Stomach smooth muscle (tissue), 2 donors: ENCODE measurements around the gene MEGF6.

Experiments used
- H3K27ac ChIP-seq: one replicate; pipeline ENCODE4 v1.7.0; 2013; ENCODE audit warnings: mild to moderate bottlenecking, low read length, inconsistent platforms
- H3K27me3 ChIP-seq, 2 donors: one replicate each; pipeline ENCODE4 v1.7.0; 2013; ENCODE audit warnings: low read length in 2 of 2; ENCODE audit not compliant: insufficient read depth in 2 of 2, control insufficient read depth in 1 of 2
- H3K36me3 ChIP-seq, 2 donors: one replicate each; pipeline ENCODE4 v1.7.0; 2013; ENCODE audit warnings: low read length in 2 of 2; ENCODE audit not compliant: control insufficient read depth in 2 of 2, insufficient read depth in 2 of 2
- H3K4me1 ChIP-seq: one replicate; pipeline ENCODE4 v1.7.0; 2013; ENCODE audit warnings: low read length; ENCODE audit not compliant: control insufficient read depth, insufficient read depth
- H3K4me3 ChIP-seq, 2 donors: one replicate each; pipeline ENCODE4 v1.7.0; 2013; ENCODE audit warnings: low read length in 2 of 2
- H3K9ac ChIP-seq, 2 donors: one replicate each; pipeline ENCODE4 v1.7.0; 2013; ENCODE audit warnings: low read length in 2 of 2, mild to moderate bottlenecking in 1 of 2
- H3K9me3 ChIP-seq, 2 donors: one replicate each; pipeline ENCODE4 v1.7.0; 2013; ENCODE audit warnings: low read length in 2 of 2; ENCODE audit not compliant: control insufficient read depth in 2 of 2
- donor health status: healthy.
- donor health status: Pancreatic carcinoma.

MEGF6 gene

DNA sequence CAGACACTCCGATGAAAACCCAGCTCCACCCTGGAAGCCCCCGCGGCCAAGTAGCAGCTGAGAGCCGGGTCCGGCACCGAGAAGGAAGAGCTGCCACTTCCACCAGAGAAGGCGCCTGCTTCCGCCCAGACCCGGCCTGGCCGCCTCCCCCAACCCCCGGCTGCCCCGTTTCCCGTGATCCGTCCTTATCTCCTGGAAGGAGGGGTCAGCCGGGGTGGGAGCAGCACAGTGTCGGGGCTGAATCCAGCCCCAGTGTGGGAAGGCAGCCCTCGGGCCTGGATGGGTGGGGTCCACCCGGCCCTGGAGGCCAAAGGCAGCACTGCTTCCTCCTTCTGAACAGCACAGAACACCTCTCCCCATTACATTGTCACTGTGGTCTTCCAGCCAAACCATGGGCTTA lies 69.4 kb downstream of the MEGF6 start:
- H3K36me3 ChIP-seq = no peaks in the 10 kb centered on the region
- peaks cover 26% of the 10 kb centered on the region for H3K4me1 ChIP-seq
- no peaks in the 10 kb centered on the region for H3K9me3 ChIP-seq
- H3K9ac ChIP-seq = no peak overlapping the region
- H3K27ac ChIP-seq = peak overlapping the region; percentile 11
- no peaks in the 10 kb centered on the region for H3K27me3 ChIP-seq
- no peak overlapping the region for H3K4me3 ChIP-seq

DNA sequence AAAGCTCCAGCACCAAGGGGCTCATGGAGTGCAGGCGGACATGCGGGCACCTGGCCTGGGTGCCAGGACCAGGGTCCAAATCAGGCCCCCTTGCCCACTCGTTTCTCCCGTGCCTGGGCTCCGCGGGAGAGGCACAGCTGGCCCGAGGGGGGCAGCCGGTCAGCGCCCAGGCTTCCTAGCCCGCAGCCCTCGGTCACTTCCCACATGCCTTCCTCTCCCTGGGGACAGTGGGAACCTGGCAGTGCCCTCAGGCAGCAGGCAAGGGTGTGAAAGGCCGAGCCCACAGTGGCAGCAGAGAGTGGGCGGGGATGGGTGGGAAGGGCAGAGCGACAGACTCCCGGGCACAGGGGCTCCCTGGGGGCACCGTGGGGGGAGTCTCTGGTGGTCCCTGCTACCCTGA lies 69.8 kb downstream of the MEGF6 start:
- Histone ChIP-seq H3K27ac (no peak overlapping the region), H3K27me3 (no peaks in the 10 kb centered on the region), H3K4me1 (peaks cover 25% of the 10 kb centered on the region), H3K4me3 (no peak overlapping the region), H3K9ac (no peak overlapping the region), H3K36me3 (no peaks in the 10 kb centered on the region), H3K9me3 (no peaks in the 10 kb centered on the region)

DNA sequence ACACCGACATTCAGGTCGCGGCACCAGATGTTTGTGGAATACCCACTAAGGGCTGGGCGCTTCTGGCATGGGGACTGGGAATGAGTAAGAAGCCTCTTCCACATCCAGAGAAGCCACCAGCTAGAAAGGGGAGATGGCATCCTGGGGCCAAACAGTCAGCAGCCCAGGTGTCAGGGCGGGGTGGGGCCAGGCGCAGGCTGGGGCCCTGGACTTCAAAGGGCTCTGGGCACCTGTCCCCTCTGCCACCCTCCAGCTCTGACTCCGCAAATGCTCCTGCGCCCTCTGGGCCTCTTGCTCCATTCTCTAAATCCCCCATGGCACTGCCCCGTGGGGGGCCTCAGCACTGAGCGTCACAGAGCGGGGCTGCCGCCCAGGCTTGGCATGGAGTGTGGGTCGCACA lies 70.4 kb downstream of the MEGF6 start:
- Histone ChIP-seq H3K36me3 (no peaks in the 10 kb centered on the region), H3K9ac (no peak overlapping the region), H3K27me3 (no peaks in the 10 kb centered on the region), H3K27ac (peak overlapping the region; percentile 31), H3K9me3 (no peaks in the 10 kb centered on the region), H3K4me3 (no peak overlapping the region), H3K4me1 (peaks cover 25% of the 10 kb centered on the region)

DNA sequence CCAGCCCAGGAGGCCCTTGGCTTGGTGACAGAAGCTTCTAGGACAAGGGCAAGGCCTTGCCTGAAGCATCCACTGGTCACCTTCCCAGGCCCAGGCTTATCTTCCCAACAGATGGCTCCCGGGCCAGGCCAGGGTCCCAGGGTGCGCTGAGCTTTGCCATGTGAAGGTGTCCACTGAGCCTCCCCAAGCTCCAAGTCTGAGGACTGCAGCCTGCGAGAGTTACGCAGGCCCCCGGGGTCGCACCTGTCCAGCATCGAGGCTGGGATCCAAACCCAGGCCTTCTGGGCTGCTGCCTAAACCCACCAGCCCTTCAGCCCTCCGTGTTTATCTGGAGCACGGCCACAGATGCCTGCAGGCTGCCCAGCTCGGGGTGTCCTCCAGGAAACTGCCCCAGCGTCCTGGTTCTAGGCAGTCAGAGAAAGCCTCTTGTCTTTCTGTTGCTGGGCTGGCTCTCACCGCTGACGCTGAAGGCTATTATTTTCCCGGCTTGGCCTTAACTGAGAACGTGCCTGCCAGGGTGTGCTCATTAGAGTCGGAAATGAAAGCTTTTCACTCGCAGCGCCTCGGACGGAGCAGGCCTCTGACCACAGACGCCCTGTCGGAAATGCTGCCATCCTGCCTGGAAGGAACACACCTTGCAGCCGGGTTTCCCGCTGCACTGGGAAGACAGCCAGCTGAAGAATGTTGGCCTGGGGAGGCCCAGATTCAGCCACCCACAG lies 71.4 kb downstream of the MEGF6 start:
- peaks cover 25% of the 10 kb centered on the region for H3K4me1 ChIP-seq
- no peak overlapping the region for H3K9ac ChIP-seq
- peak overlapping the region; percentile 31 for H3K27ac ChIP-seq
- H3K9me3 ChIP-seq = no peaks in the 10 kb centered on the region
- no peak overlapping the region for H3K4me3 ChIP-seq
- no peaks in the 10 kb centered on the region for H3K36me3 ChIP-seq
- no peaks in the 10 kb centered on the region for H3K27me3 ChIP-seq

DNA sequence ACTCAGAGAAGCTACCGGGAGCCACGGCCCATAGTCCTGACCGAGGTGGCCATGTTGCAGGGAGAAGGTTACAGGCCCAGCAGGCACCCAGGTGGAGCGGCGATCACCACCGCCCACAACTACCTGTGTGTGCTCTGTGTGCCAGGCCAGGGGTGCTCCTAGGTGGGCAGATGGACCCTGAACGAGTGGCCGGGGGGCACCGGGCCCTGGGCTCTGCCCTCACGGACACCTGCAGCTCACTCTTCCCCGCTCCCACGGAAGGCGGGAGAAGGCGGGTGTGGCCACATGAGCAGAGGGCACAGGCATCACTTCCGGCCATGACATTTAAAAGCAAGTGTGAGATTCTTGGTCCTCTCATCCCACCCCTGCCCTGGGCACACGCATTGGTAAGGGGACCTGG lies 73.9 kb downstream of the MEGF6 start:
- no peaks in the 10 kb centered on the region for H3K36me3 ChIP-seq
- no peaks in the 10 kb centered on the region for H3K9me3 ChIP-seq
- no peak overlapping the region for H3K4me3 ChIP-seq
- peaks cover 15% of the 10 kb centered on the region for H3K4me1 ChIP-seq
- H3K27me3 ChIP-seq = no peaks in the 10 kb centered on the region
- H3K9ac ChIP-seq = no peak overlapping the region
- H3K27ac ChIP-seq = no peak overlapping the region

DNA sequence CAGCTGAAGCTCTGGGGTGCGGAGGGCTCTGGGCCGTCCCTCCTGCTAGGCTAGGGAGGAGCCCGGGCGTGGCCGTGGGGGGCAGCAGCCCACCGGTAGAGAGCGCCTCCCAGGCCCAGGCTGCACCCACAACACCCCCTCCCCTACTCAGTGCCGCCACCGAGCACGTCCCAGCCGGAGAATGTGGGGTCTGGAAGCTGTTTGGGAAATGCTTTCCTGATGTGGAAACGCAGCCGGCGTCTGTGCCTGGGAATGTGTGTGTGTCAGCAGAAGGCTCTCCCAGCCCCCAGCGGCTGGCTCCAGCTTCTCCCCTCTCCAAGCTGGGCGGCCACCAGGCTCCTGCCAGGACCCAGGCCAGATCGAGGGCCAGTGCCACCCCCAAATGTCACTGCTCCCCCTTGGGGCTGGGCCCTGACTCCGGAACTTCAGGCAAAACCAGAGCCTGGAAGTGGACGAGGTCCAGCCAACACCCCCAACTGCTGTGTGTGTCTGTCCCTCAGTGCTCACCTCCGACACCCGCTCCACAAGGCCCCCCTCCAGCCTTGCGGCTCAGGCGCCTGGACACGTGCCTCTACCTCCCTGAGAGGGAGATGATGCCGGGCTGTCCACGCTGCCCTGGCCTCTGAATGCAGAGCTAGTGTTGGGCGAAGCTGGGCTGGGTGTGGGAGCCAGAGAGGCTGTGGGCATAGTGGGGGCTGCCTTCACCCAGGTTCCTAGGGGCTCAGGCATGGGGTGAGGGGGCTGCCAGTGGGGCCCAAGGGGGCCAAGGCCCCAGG lies 74.7 kb downstream of the MEGF6 start:
- no peak overlapping the region for H3K9ac ChIP-seq
- peaks cover 13% of the 10 kb centered on the region for H3K4me1 ChIP-seq
- no peak overlapping the region for H3K4me3 ChIP-seq
- H3K36me3 ChIP-seq = no peaks in the 10 kb centered on the region
- no peaks in the 10 kb centered on the region for H3K27me3 ChIP-seq
- no peaks in the 10 kb centered on the region for H3K9me3 ChIP-seq
- H3K27ac ChIP-seq = no peak overlapping the region

DNA sequence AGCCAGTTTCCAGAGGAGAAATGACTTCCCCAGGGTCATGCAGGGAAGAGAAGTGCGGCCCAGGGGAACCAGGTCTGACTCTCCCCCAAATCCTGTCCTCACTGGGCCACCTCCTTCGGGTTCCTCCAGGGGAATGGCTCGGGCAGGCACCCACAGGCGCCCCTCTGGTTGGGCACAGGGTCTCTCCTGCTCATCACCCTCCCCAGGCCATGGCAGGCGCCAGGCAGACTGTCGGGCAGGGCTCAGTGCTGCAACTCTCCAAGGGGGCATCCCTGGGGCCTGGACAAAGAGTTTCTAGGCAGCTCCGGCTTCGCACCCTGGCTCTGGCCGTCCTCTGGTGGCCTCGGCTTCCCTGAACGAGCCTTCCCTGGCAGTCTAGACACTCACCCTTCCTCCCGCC lies 75.6 kb downstream of the MEGF6 start:
- Histone ChIP-seq H3K4me1 (peaks cover 17% of the 10 kb centered on the region), H3K27me3 (no peaks in the 10 kb centered on the region), H3K4me3 (no peak overlapping the region), H3K27ac (no peak overlapping the region), H3K9me3 (no peaks in the 10 kb centered on the region), H3K9ac (no peak overlapping the region), H3K36me3 (no peaks in the 10 kb centered on the region)

DNA sequence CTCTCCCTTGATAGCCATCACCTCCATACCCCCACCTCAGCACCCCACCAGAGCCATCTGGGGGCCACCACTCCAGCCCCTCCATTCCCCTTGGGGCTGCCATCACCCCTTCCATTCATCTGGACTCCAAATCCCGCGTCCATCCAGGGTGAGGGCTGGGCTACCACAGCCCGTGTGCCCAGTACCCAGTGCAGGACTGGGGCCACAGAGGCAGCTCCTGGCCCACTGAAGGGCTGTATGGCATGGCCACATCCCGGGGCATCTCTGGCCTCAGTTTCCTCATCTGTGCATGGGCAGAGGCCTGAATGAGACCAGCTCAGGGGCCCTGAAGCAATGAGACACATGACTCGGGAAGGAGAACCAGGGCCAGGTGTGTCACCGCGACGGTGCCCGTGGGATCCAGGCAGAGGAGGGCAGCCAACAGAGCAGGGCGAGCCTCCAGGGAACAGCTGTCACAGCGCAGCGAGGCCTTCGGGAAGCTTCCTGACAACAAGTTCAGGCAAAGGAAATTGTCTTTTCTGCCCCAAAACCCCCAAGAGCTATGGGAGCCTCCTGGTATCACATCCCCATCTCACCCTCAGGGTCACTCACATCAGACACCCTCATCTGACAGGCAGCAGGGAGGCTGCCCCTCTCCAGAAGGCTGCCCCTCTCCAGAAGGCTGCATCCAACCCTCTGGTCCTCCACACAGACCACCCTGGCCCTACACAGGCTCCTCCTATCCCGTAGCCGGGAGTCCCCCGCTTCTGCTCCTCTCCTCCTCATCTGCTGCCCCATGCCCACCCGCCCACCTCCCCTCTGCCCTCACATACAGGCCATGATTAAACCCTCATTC lies 76.3 kb downstream of the MEGF6 start:
- Histone ChIP-seq H3K27me3 (peaks cover 0 to 5% of the 10 kb centered on the region in 2 donors), H3K27ac (no peak overlapping the region), H3K4me3 (no peak overlapping the region), H3K9ac (no peak overlapping the region), H3K9me3 (no peaks in the 10 kb centered on the region), H3K36me3 (no peaks in the 10 kb centered on the region), H3K4me1 (peaks cover 21% of the 10 kb centered on the region)

DNA sequence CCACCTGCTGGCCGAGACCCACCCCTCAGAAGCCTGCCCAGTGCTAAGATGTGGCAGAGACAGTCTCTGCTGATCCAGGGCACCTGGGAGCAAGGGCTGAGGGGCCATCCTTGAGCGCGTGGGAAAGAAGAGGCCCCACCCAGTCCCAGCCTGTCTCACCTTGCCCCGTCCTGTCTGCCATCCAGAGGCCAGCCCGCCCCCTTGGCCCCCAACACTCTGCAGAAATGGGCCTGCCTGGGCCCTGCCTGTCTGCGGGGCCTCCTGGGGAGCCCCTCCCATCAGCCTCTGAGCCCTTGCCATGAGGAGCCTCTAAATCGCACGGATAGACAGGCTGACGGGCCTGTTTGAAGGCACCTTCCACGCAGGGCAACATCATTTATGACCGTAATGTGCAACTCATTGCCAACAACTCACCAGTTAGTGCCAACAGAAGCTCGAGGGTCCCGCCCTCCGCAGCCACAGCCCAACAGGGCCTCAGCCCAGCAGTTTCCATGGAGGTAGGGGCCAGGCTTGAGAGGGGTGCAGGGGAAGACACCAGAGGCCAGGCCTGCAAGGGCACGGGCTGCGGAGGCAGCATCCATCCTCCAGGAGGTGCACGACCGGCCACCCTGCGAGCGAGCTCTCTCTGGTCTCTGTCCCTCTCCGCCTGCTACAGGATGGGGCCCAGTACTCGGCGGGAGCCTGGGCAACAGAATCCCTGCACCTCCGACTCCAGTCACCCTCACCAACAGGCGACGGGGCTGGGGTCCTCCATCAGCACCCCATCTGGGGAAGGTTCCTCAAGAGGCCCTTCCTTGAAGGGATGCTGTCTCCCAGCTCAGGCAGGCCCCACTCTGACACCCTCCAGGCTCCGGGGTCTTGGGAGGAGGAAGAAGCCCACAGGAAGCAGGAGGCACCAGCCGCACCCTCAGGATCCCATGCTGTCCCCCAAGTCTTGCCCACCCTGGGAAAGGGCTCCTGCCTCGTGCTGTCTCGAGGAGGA lies 78.0 kb downstream of the MEGF6 start:
- no peaks in the 10 kb centered on the region for H3K9me3 ChIP-seq
- peaks cover 25% of the 10 kb centered on the region for H3K4me1 ChIP-seq
- H3K27ac ChIP-seq = no peak overlapping the region
- peaks cover 0 to 9% of the 10 kb centered on the region in 2 donors for H3K27me3 ChIP-seq
- H3K4me3 ChIP-seq = no peak overlapping the region
- H3K36me3 ChIP-seq = no peaks in the 10 kb centered on the region
- no peak overlapping the region for H3K9ac ChIP-seq

DNA sequence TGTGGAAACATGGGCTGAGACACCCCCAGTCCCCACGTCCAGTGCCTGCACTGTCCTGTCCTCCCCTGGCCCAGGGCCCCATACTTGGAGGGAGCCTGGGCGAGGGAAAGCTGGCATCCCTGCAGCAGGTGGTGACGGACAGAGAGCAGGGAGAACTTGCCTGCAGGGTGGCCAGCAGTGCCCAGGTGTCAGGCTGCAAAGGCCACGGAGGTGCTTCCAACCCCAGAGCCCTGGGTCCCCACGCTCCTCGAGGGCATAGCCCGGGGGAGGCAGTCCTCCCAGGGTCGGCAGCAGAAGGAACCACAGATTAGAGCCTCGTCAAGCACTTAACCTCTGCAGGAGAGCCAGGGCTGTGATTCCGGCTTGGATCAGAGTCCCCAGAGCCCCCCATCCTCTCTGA lies 79.4 kb downstream of the MEGF6 start:
- no peak overlapping the region for H3K9ac ChIP-seq
- H3K4me3 ChIP-seq = no peak overlapping the region
- H3K4me1 ChIP-seq = peaks cover 25% of the 10 kb centered on the region
- no peaks in the 10 kb centered on the region for H3K36me3 ChIP-seq
- peaks cover 0 to 14% of the 10 kb centered on the region in 2 donors for H3K27me3 ChIP-seq
- H3K9me3 ChIP-seq = no peaks in the 10 kb centered on the region
- H3K27ac ChIP-seq = no peak overlapping the region
